Measurements from ENCODE around the gene SLC35G1. TPM values are rescaled to one million over a fixed set of nuclear protein-coding genes. Genes with fewer than 3 reads are reported as not detected.

SLC35G1 gene, protein sequence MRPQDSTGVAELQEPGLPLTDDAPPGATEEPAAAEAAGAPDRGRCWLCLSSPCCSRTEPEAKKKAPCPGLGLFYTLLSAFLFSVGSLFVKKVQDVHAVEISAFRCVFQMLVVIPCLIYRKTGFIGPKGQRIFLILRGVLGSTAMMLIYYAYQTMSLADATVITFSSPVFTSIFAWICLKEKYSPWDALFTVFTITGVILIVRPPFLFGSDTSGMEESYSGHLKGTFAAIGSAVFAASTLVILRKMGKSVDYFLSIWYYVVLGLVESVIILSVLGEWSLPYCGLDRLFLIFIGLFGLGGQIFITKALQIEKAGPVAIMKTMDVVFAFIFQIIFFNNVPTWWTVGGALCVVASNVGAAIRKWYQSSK
- 3.9 TPM for total RNA-seq

DNA sequence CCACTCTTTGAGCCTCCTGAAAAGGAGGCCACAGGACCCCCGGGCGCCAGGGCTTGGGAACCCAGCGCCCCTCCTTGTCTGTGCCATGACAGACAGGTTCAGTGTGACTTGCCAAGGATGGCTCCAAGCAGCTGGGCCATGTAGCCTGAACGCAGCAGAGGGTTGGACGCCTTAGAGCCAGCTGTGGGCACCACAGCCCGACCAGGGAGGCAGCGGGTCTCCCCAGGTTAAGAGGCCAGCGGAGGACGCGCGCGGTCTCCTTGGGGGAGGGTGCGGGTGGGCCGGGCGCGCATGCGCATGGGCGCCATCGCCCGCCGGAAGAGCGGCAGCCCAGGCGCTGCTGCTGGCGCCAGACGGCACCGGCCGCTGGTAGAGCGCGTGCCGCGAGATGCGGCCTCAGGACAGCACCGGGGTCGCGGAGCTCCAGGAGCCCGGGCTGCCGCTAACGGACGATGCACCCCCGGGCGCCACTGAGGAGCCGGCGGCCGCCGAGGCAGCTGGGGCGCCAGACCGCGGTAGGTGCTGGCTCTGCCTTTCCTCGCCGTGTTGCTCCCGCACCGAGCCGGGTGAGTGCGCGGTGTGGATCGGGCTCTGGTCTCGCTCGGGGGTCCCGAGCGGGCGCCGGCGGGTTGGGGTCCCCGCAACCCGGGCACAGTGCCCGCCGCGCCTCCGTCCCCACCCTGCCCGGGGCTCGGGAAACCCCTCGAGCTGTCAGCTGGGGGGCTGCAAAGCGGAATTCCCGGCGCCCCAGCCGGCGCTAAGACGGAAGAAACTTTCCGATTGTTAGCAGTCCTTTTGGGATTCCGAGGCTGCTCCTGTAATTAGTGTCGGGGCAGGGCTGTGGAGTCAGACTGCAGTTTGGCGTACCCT lies at the start of gene SLC35G1:
Gene SLC35G1 (plus strand): TSS at position 333 of the 870 bp plus-strand sequence. CDS start 56 bp downstream, at position 389.
- DNase-seq (ENCODE audit: low spot score) (peak; percentile 76), ATAC-seq (peak; percentile 89)
- intact Hi-C loops (cut with DNase I), result no loop called here

DNA sequence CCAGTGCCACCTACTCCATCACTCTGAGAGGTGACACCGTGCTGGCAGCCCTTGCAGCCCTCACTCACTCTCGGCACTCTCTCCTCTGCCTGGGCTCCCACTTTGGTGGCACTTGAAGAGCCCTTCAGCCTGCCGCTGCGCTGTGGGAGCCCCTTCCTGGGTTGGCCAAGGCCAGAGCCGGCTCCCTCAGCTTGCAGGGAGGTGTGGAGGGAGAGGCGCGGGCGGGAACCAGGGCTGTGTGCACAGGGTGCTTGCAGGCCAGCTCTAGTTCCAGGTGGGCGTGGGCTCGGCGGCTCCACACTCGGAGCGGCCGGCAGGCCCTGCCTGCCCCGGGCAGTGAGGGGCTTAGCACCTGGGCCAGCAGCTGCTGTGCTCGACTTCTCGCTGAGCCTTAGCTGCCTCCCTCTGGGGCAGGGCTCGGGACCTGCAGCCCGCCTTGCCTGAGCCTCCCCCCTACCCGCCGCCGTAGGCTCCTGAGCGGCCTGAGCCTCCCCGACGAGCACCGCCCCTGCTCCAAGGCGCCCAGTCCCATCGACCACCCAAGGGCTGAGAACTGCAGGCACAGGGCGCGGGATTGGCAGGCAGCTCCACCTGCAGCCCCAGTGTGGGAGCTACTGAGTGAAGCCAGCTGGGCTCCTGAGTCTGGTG lies 48.7 kb upstream of the SLC35G1 start:
- intact Hi-C loops (cut with DNase I), result no loop called here
- DNase-seq (ENCODE audit: low spot score), result no peak
- no peak for ATAC-seq

DNA sequence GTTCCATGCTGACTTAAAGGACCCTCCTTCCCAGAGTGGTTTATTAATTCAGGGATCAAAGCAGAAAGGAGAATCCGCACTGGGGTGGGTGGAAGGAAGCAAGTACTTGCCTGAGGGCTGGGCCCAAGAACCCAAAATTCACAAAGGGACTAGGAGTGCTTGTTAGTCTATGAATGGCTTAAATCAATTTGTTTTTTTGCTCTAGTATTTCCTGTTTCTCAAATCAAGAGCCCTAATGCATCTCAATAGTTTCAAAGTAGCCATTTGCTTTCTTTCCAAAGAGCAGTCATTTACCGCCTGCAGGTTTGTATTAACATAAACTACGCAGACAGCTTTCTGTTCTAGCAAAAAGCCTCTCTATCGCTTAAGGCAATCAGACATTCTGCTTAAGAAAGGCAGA lies 44.2 kb upstream of the SLC35G1 start:
- ATAC-seq (no peak), DNase-seq (ENCODE audit: low spot score) (no peak)
- intact Hi-C loops (cut with DNase I), result no loop called here

DNA sequence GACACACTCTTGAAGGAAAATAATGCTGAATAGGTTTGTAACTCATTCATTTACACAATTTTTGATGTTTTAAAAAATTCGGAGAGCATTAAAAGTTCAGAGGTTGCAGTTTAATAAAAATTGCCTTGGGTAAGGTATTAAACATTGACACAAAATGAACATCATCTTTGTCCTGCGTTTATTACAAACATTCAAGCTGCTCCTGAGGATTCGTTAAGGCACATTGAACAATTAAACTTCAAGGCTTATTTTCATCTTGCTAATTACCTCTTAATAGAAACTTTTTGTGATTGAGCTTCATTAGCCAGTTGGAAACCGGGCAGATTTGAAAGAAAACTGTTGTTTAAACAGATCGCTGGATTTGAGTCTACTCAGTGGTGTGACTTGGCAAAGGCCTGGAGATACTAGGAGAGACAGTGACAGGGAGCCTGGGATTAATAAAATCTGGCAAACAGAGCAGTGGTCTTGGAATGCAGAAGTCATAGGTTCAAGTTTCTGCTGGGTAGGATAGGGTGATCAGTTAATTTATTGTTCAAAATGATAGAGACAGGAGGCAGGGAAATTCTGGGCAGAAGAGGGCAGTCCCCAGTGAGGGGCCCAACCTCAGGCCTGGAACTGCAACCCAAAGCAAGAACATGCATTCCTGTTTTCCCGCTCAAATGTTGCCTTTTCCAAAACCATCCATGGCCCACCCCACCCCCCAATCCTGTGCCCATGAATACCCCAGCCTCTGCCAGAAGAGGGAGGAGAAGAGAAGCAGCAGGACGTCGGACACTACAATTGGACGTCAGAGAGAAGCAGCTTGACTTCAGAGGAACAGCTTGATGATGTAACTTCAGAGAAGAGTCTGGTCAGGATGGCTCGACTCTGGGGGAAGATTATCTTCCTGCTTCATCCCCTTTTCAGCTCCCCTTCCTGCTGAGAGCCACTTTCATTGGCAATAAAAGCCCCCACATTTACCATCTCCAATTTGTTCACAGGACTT lies 43.5 kb upstream of the SLC35G1 start:
- intact Hi-C loops (cut with DNase I), result no loop called here
- no peak for ATAC-seq
- no peak for DNase-seq (ENCODE audit: low spot score)

DNA sequence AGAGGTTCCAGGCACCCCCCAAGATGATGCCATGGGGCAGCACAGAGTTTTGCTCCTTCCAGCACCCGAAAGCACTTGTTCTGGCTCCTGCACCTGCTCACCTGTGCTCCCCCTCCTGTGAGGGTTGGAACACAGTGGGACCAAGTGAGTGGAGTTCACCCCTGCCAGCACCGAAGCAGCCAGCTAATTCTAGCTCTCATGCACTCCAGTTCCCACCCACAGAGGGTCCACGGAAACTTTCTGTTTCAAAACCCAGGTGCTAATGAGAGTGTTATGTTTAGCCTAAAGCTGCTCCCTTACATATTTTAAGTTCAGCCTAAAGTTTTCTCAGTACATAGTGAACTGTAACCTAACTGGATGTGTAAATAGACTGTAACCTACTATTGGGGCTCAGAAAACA lies 42.6 kb upstream of the SLC35G1 start:
- intact Hi-C loops (cut with DNase I), result no loop called here
- DNase-seq (ENCODE audit: low spot score) (no peak), ATAC-seq (no peak)

DNA sequence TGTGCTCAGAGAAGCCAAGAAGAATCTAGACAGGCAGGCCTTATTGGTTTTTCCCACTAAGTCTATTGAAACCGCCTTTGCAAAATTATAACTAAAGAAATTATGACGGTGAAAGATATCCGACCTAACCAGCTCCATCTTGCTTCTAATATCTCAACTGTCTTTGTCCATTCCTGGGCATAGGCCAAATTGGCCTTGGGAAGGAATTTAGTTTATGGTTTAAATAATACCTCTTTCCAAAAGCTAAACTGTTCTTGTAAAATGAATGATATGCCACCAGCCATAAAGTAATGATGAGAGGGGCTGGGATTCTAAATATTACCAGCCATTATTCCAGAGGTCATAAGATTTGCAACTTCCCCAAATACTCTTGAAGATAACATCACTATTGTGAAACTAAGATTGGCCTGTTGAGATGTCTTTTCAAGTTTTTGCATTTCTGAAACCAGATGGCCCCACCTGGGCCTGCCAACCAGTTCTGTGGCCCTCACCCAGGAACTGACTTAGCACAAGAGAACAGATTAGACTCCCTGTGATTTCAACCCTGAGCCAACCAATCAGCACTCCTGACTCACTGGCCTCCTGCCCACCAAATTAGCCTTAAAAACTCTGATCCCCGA lies 41.2 kb upstream of the SLC35G1 start:
- DNase-seq (ENCODE audit: low spot score) (no peak), ATAC-seq (no peak)
- intact Hi-C loops (cut with DNase I), result no loop called here

DNA sequence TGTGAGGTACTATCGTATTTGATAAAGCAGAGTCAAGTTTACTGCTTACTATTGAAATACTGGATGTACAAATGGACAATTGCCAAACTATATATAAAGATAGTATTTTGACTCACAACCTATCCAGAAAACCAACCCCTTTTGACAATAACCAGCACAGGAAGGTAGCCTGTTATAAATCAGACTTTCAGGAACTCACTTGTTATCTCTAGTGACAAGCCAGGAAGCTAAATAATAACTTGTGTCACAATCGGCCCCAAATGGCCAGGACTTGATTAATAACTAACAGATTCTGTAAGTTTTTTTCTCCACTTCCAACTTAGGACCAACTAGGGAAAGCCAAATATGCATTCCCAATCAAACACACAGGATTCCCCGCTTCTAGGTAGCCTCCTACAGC lies 38.8 kb upstream of the SLC35G1 start:
- DNase-seq (ENCODE audit: low spot score), result no peak
- ATAC-seq, result no peak
- intact Hi-C loops (cut with DNase I), result no loop called here

DNA sequence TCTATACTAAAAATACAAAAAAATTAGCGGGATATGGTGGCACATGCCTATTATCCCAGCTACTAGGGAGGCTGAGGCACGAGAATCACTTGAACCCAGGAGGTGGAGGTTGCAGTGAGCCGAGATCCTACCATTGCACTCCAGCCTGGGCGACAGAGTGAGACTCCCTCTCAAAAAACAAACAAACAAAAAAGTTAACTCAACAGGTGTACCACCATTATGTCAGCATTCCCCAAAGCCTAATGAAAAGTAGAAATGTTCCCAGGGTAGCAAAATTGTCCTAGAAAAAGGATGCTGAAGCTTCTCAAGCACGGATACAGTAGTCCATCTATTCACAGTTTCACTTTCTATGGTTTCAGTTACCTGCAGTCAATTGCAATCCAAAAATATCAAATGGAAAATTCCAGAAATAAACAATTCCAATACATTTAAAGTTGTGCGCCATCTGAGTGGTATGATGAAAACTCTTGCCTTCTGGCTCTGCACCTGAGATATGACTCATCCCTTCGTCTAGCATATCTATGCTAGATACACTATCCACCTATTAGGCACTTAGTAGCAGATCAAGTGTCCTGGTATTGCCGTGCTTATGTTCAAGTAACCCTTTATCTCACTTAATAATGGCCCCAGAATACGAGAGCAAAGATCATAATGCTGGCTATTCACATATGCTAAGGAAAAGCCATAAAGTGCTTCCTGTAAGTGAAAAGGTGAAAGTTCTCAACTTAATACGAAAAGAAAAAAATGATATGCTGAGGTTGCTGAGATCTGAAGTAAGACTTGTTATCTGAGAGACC lies 37.2 kb upstream of the SLC35G1 start:
- DNase-seq (ENCODE audit: low spot score), result no peak
- intact Hi-C loops (cut with DNase I), result no loop called here
- no peak for ATAC-seq

DNA sequence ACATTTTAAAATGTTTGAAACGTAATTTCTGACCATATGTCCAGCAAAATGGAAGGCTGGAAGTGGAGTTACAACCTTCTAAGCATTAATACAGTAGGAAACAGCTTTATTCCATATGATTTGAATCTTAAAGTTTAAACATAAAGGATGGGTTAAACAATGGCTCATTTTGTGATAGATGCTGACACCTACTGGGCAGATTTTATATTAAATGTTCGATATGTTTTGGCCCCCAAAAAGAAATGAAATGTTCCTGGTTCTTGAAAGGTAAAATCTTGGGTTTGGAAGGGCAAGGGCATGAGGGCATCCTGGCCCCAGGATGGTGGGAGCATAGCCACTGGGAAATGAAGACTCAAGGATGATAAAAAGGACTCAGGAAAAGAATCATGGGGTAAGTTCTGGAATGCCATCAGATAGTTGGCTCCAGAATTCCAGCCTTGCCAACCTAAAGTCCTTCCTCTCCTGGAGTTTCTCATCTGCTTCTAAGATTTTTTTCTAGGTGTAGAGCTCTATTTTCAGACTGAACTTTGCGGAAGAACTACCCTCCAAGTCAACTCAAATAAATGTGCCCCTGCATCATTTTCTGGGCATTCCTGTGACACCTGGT lies 34.6 kb upstream of the SLC35G1 start:
- intact Hi-C loops (cut with DNase I), result no loop called here
- ATAC-seq, result no peak
- no peak for DNase-seq (ENCODE audit: low spot score)

DNA sequence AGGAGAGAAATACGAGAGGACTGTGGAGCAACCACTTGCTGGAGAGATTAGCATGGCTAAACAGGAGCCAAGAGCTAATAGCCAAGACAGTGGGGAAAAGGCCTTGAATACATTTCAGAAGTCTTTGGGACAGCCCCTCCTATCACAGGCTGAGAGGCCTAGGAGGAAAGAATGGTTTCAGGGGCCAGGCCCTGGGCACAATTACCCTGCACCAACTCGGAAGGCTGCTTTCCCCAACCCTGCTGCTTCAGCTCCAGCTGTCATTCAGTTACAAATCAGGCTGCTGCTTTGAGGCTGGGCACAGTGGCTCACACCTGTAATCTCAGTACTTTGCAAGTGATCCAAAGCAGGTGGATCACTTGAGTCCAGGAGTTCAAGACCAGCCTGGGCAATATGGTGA lies 32.0 kb upstream of the SLC35G1 start:
- ATAC-seq (no peak), DNase-seq (ENCODE audit: low spot score) (no peak)
- intact Hi-C loops (cut with DNase I), result no loop called here

DNA sequence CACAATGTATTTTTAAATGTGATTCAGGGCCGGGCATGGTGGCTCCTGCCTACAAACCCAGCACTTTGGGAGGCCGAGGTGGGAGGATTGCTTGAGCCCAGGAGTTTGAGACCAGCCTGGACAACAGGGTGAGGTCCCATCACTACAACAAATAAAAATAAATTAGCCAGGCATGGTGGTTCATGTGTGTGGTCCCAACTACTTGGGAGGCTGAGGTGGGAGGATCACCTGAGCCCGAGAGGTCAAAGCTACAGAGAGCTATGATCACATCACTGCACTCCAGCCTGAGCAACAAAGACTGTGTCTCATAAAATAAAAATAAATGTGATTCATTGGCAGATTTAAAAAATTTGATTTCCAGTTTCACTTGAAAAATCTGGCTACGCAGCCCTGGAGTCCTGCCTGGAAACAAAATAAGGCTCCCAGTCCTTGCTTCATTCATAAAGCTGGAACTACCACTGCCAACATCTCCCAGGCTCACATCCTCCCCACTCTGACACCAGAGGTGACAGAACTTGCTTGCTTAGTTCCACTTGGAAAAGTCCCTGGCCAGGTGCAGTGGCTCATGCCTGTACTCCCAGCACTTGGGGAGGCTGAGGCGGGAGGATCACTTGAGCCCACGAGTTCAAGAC lies 27.9 kb upstream of the SLC35G1 start:
- intact Hi-C loops (cut with DNase I), result no loop called here
- ATAC-seq (no peak), DNase-seq (ENCODE audit: low spot score) (no peak)

DNA sequence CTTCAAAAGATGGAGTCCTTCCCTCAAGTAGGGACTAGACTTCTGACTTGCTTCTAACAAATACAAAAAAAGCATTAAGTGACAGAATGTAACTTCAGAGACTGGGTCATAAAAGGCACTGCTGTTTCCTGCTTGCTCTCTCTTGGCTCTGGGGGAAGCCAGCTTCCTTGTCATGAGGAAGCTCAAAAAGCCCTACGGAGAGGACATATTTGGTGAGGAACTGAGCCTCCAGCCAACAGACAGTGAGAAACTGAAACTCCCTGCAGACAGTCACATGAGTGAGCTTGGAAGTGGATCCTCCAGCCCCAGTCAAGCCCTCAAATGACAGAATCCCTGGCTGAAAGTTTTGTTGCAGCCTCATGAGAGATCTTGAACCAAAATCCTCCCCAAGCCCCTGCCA lies 26.3 kb upstream of the SLC35G1 start:
- intact Hi-C loops (cut with DNase I), result no loop called here
- ATAC-seq (no peak), DNase-seq (ENCODE audit: low spot score) (no peak)

DNA sequence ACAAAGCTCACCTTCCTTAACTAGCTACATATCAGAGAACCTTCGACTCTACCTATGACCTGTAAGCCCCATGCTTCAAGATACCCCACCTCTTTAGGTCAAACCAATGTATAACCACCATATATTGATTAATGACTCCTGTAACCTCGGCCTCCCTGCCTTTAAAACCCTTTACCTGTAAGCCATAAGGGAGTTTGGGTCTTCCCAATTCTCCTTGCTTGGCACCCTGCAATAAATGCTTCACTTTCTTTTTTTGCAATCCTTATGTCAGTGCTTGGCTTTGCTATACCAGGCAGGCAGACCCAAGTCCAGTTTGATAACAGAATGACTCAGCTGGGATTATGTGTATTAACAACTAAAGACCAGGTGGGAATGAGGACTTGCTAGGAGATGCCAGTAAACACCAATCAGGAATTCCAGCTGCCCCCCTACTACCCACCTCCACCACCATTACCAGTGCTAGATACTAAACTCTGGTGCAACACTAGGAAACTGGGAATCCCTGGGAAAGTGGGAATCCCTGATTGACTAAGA lies 22.0 kb upstream of the SLC35G1 start:
- no peak for ATAC-seq
- intact Hi-C loops (cut with DNase I), result no loop called here
- no peak for DNase-seq (ENCODE audit: low spot score)

DNA sequence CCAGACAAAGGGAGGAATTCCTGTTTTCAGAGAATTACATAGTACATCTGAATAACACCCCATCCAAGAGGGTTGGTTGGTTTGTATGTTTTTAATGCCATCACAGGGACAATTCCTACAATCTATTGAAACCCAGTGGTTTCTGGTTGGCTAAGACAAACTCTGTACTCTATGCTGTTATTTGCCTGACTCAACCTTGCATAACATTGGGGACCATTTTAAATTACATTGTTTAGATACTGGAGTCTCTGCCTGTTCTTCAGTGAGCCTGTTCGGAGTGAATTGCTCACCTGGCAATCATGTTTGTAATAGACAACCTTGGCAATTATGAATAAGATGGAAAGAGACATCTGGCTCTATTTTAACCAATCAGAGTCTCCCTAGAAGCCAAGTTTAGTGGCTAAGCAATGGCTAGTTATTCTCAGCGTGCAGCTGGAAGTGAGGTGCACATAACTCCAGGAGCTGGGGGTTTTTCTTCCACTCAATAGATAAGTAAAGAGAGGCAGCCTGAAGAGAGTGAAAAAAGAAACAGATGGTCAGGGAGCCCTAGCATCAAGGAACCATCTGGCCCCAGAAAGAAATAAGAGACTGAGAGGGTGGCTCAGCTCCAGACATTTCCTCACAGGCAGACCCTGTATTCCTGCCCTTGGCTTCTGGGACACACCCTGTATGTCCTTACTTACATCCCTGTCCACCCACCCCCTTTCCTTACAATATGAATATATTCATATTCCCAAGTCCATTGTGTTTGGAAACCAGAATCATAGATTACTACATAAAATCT lies 21.2 kb upstream of the SLC35G1 start:
- ATAC-seq, result no peak
- intact Hi-C loops (cut with DNase I), result no loop called here
- DNase-seq (ENCODE audit: low spot score), result no peak

DNA sequence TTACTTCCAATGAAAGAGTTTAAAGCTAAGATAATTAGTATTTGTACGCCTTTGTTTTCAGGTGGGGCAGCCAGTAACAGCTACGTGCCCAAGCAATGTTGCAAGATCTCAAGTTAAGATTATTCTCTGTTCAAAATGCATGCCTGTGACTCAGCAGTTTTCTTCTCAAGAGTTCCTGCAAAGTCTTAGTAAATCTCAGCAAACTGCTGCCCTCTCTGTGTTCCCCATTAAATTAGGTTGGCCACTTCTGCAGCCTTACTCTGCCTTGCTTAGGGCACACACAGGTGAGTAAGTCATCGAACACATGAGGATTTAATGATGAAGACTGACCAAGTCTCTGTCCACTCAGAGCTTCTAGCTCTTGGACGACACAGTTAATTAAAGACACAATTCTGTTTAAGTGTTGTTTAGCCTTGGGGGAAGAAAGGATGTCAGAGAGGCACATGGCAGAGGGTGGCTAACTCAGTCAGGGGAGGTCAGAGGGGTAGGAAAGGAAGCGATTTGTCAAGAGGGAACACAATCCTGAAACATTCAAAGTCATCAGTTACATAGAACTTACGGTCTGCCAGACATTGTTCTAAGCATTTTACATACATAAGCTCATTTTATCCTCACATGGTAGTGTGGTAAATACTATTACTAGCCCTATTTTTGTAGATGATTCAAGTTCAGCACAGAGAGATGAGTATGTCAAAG lies 20.2 kb upstream of the SLC35G1 start:
- intact Hi-C loops (cut with DNase I), result no loop called here
- ATAC-seq, result no peak
- no peak for DNase-seq (ENCODE audit: low spot score)
